PC-3 (cell line): Measurements from ENCODE around the gene NTM. TPM values are rescaled to one million over a fixed set of nuclear protein-coding genes. Genes with fewer than 3 reads are reported as not detected.

Source experiments
- ATAC-seq: fragments of 200-7000 bp; cut with Tn5 transposase; 2 replicates; pipeline ENCODE4 v1.9.1; 2020; ENCODE audit warnings: mild to moderate bottlenecking, moderate library complexity
- BruUV-seq: library from RNA; stranded (reverse); fragments of 400-500 nt; replicated peaks from 2 replicates; lab custom pipeline; 2021; lab: Mats Ljungman, UMichigan
- CTCF ChIA-PET: fragments of 300-600 bp; sonication (Branson Sonifier 250); formaldehyde crosslinking; loops from one replicate; lab custom pipeline; 2022; ENCODE audit warnings: antibody characterized with exemption; lab: Charles Lee
- POLR2A ChIA-PET: fragments of 300-600 bp; sonication (Branson Sonifier 250); formaldehyde crosslinking; loops from one replicate; lab custom pipeline; 2022; ENCODE audit warnings: antibody characterized with exemption; ENCODE audit not compliant: unreplicated experiment; lab: Charles Lee
- DNase-seq: peaks from one replicate; pipeline ENCODE4 v3.0.0-alpha.2; 2015
- H2AFZ ChIP-seq: fragments of 300-600 bp; sonication (generic); 2 replicates; pipeline ENCODE4 v1.6.0; 2016; ENCODE audit warnings: antibody characterized with exemption, low read length
- H3F3A ChIP-seq: fragments of 300-600 bp; sonication (generic); one replicate; pipeline ENCODE4 v1.6.0; 2017; ENCODE audit warnings: antibody characterized with exemption, low read length, control low read depth, mild to moderate bottlenecking; ENCODE audit not compliant: unreplicated experiment
- H3K27ac ChIP-seq: fragments of 300-600 bp; sonication (generic); 2 replicates; pipeline ENCODE4 v1.5.1; 2016; ENCODE audit warnings: mild to moderate bottlenecking, low read length
- H3K27me3 ChIP-seq: fragments of 300-600 bp; sonication (generic); 2 replicates; pipeline ENCODE4 v1.6.1; 2016; ENCODE audit warnings: low read length, mixed read lengths
- H3K36me3 ChIP-seq: fragments of 300-600 bp; sonication (generic); 2 replicates; pipeline ENCODE4 v1.6.1; 2016; ENCODE audit warnings: low read depth, mixed run types, low read length, mixed read lengths
- H3K4me1 ChIP-seq: fragments of 300-600 bp; sonication (generic); 2 replicates; pipeline ENCODE4 v1.5.1; 2016; ENCODE audit warnings: low read length; ENCODE audit not compliant: insufficient read depth
- H3K4me2 ChIP-seq: fragments of 300-600 bp; sonication (generic); 2 replicates; pipeline ENCODE4 v1.6.0; 2016; ENCODE audit warnings: low read length
- H3K4me3 ChIP-seq: fragments of 300-600 bp; sonication (generic); 2 replicates; pipeline ENCODE4 v1.5.1; 2016; ENCODE audit warnings: mild to moderate bottlenecking, low read length, mixed read lengths
- H3K79me2 ChIP-seq: fragments of 300-600 bp; sonication (generic); 2 replicates; pipeline ENCODE4 v1.6.1; 2017; ENCODE audit warnings: low read length, mixed read lengths
- H3K9ac ChIP-seq: fragments of 300-600 bp; sonication (generic); 2 replicates; pipeline ENCODE4 v1.6.0; 2016; ENCODE audit warnings: mild to moderate bottlenecking, low read length
- H3K9me2 ChIP-seq: fragments of 300-600 bp; sonication (generic); replicated peaks from 2 replicates; pipeline ENCODE4 v1.6.1; 2016; ENCODE audit warnings: mixed run types, low read length, mixed read lengths
- H3K9me3 ChIP-seq: fragments of 300-600 bp; sonication (generic); 2 replicates; pipeline ENCODE4 v1.6.1; 2016; ENCODE audit warnings: low read length, mixed read lengths
- H4K20me1 ChIP-seq: fragments of 300-600 bp; sonication (generic); 2 replicates; pipeline ENCODE4 v1.6.1; 2016; ENCODE audit warnings: low read length, mixed read lengths
- EZH2 ChIP-seq: fragments of 300-600 bp; sonication (generic); IDR thresholded peaks from one replicate; pipeline ENCODE4 v1.6.1; 2017; ENCODE audit warnings: antibody characterized with exemption, mild to moderate bottlenecking, low read length; ENCODE audit not compliant: unreplicated experiment
- EZH2phosphoT487 ChIP-seq: fragments of 300-600 bp; sonication (generic); IDR thresholded peaks from 2 replicates; pipeline ENCODE4 v1.6.1; 2018; ENCODE audit warnings: mild to moderate bottlenecking, antibody characterized with exemption, low read length, borderline replicate concordance
- intact Hi-C: fragments of 100-400 bp; cut with micrococcal nuclease; formaldehyde crosslinking; loops from 2 replicates; pipeline ENCODE4 v1.9.0; 2023
- total RNA-seq: library from RNA; depleted of rRNA; stranded (reverse); fragments of >200 nt; gene quantifications from 2 replicates; pipeline ENCODE4 v1.2.3, GENCODE V29; 2014
- TF ChIP-seq, protein P1 (sequence below): fragments of 300-600 bp; sonication (generic); conservative IDR thresholded peaks from 2 replicates; pipeline ENCODE4 v1.5.1; 2017; ENCODE audit warnings: antibody characterized with exemption, low read depth, mild to moderate bottlenecking, low read length

NTM gene
- total RNA-seq, 1 experiment from 2014 or later: not detected

- CTCF ChIA-PET: no interaction called here
- peaks cover 77% of the 10 kb centered on the region for H3K27me3 ChIP-seq
- no peak for TF ChIP-seq EZH2phosphoT487
- no peak overlapping the region for H3K4me3 ChIP-seq
- no peaks in the 10 kb centered on the region for H4K20me1 ChIP-seq
- no peaks in the 10 kb centered on the region for H3K79me2 ChIP-seq
- DNase-seq (no peak), ATAC-seq (no peak)
- no peaks in the 10 kb centered on the region for H3K9me2 ChIP-seq
- no peak overlapping the region for H3K27ac ChIP-seq
- no peaks in the 10 kb centered on the region for H3F3A ChIP-seq
- H3K4me2 ChIP-seq: no peak overlapping the region
- no peak overlapping the region for H3K9ac ChIP-seq
- H3K9me3 ChIP-seq: peaks cover 3% of the 10 kb centered on the region; the same call in 1 of the 2 replicates
- no TSS peak for BruUV-seq
- POLR2A ChIA-PET: no interaction called here
- no peak overlapping the region for H2AFZ ChIP-seq
- H3K36me3 ChIP-seq: no peaks in the 10 kb centered on the region
- intact Hi-C loops: no loop called here
- no peaks in the 10 kb centered on the region for H3K4me1 ChIP-seq
Observed at GRCh38 chr11:132256528-132257279, 886.3 kb downstream of the NTM start.

DNA sequence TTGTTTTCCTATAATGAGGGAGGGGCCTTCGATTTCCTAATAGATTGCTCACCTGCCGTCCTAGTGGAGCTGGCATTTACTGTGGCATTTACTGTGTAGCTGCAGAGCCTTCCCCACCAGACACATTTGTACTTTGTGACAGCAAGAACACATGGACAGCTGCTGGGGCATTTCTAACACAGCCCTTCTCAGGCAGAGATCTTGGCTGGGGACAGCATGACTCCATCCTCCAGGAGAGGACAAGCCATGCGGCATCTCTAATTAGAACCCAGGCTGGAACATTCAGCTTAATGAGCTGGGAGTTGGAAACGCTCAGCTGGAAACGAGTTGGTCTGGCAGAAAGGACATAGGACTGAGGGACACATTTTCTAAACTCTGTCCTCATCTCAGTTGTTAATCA is 887.5 kb downstream of the NTM start:
- no TSS peak for BruUV-seq
- Histone ChIP-seq H3K9me3 (0 out of 2 replicates have a peak, but pooled peaks cover 3% of the 10 kb centered on the region), H3K36me3 (no peaks in the 10 kb centered on the region), H3K27me3 (peaks cover 66% of the 10 kb centered on the region), H3K4me2 (no peak overlapping the region), H3F3A (no peaks in the 10 kb centered on the region), H3K4me1 (no peaks in the 10 kb centered on the region), H4K20me1 (no peaks in the 10 kb centered on the region), H3K9ac (no peak overlapping the region), H2AFZ (no peak overlapping the region), H3K27ac (no peak overlapping the region), H3K9me2 (no peaks in the 10 kb centered on the region), H3K79me2 (no peaks in the 10 kb centered on the region), H3K4me3 (no peak overlapping the region)
- TF ChIP-seq EZH2phosphoT487: no peak
- TF ChIP-seq, protein P1, sequence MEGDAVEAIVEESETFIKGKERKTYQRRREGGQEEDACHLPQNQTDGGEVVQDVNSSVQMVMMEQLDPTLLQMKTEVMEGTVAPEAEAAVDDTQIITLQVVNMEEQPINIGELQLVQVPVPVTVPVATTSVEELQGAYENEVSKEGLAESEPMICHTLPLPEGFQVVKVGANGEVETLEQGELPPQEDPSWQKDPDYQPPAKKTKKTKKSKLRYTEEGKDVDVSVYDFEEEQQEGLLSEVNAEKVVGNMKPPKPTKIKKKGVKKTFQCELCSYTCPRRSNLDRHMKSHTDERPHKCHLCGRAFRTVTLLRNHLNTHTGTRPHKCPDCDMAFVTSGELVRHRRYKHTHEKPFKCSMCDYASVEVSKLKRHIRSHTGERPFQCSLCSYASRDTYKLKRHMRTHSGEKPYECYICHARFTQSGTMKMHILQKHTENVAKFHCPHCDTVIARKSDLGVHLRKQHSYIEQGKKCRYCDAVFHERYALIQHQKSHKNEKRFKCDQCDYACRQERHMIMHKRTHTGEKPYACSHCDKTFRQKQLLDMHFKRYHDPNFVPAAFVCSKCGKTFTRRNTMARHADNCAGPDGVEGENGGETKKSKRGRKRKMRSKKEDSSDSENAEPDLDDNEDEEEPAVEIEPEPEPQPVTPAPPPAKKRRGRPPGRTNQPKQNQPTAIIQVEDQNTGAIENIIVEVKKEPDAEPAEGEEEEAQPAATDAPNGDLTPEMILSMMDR: no peak
- TF ChIP-seq EZH2: no peak
- intact Hi-C loops: no loop called here
- ATAC-seq (no peak), DNase-seq (no peak)
- ChIA-PET CTCF (no interaction called here), POLR2A (no interaction called here)

GRCh38 chr11:132258875-132259274 is 888.5 kb downstream of the NTM start:
- ATAC-seq: no peak
- H3F3A ChIP-seq: no peaks in the 10 kb centered on the region
- ChIA-PET POLR2A (no interaction called here), CTCF (no interaction called here)
- H3K4me1 ChIP-seq: no peaks in the 10 kb centered on the region
- H2AFZ ChIP-seq: no peak overlapping the region
- DNase-seq: no peak
- no peaks in the 10 kb centered on the region for H4K20me1 ChIP-seq
- no TSS peak for BruUV-seq
- H3K27ac ChIP-seq: no peak overlapping the region
- H3K9me3 ChIP-seq: 0 out of 2 replicates have a peak, but pooled peaks cover 9% of the 10 kb centered on the region
- no peaks in the 10 kb centered on the region for H3K9me2 ChIP-seq
- no peak overlapping the region for H3K4me2 ChIP-seq
- no peaks in the 10 kb centered on the region for H3K36me3 ChIP-seq
- H3K27me3 ChIP-seq: peaks cover 59% of the 10 kb centered on the region
- intact Hi-C loops: no loop called here
- TF ChIP-seq EZH2phosphoT487: no peak
- TF ChIP-seq, protein P1: no peak
- no peak for TF ChIP-seq EZH2
- H3K4me3 ChIP-seq: no peak overlapping the region
- no peak overlapping the region for H3K9ac ChIP-seq
- no peaks in the 10 kb centered on the region for H3K79me2 ChIP-seq
